ENCODE measurements around the gene RNF227.
"Not testable (repeated sequence)": the region's sequence is repeated elsewhere in the genome, so short reads cannot be mapped to it uniquely, and the experiment has no call there.

RNF227 gene

GRCh38 chr17:7915611-7916384 lies at the start of gene RNF227:
Gene RNF227 (minus strand): TSS chr17:7916289. CDS start chr17:7916195, 94 bp downstream.
- DNase-seq, result peak; percentile 79 to 86

GRCh38 chr17:7961421-7961820 lies 45.3 kb upstream of the RNF227 start:
- no peak for DNase-seq

- no peak for DNase-seq
Measured at GRCh38 chr17:7959503-7960253, 43.6 kb upstream of the RNF227 start.

- DNase-seq, result no peak
Measured at GRCh38 chr17:7956228-7956965, 40.3 kb upstream of the RNF227 start.

- no peak for DNase-seq
Measured at GRCh38 chr17:7955414-7956227, 39.5 kb upstream of the RNF227 start.

- not testable (repeated sequence) for DNase-seq
Measured at GRCh38 chr17:7953266-7953665, 37.2 kb upstream of the RNF227 start.

- DNase-seq, result no peak
Measured at GRCh38 chr17:7951143-7951792, 35.2 kb upstream of the RNF227 start.

- no peak for DNase-seq
Measured at GRCh38 chr17:7950578-7950977, 34.5 kb upstream of the RNF227 start.

GRCh38 chr17:7947651-7948050 lies 31.6 kb upstream of the RNF227 start:
- DNase-seq, result no peak

GRCh38 chr17:7946441-7946840 lies 30.4 kb upstream of the RNF227 start:
- DNase-seq, result no peak

GRCh38 chr17:7945651-7946050 lies 29.6 kb upstream of the RNF227 start:
- DNase-seq, result no peak

- no peak for DNase-seq
Measured at GRCh38 chr17:7944326-7944725, 28.2 kb upstream of the RNF227 start.

- no peak for DNase-seq
Measured at GRCh38 chr17:7943291-7943690, 27.2 kb upstream of the RNF227 start.

GRCh38 chr17:7940743-7941142 lies 24.7 kb upstream of the RNF227 start:
- no peak for DNase-seq

- no peak for DNase-seq
Measured at GRCh38 chr17:7940034-7940433, 23.9 kb upstream of the RNF227 start.

GRCh38 chr17:7935859-7936258 lies 19.8 kb upstream of the RNF227 start:
- DNase-seq, result no peak

GRCh38 chr17:7932949-7933348 lies 16.9 kb upstream of the RNF227 start:
- peak in 1 of 2 experiments; percentile 4 for DNase-seq

GRCh38 chr17:7932483-7932891 lies 16.4 kb upstream of the RNF227 start:
- DNase-seq, result no peak

GRCh38 chr17:7931709-7932482 lies 15.8 kb upstream of the RNF227 start, which contains the start of the genes CNTROB and TRAPPC1:
Gene CNTROB (plus strand): TSS chr17:7932206. CDS start chr17:7933080, 874 bp downstream.
Gene TRAPPC1 (minus strand): TSS chr17:7931946. CDS start chr17:7931829, 117 bp downstream.
- peak; percentile 87 to 92 for DNase-seq

GRCh38 chr17:7930841-7931631 lies 14.9 kb upstream of the RNF227 start:
- DNase-seq, result no peak

Measured in NCI-H524 (cell line).